Tibial nerve (tissue), 4 donors: ENCODE measurements around the gene GNB1L. TPM values are rescaled to one million over a fixed set of nuclear protein-coding genes. Genes with fewer than 3 reads are reported as not detected.

Experiments used
- DNase-seq, 2 donors: peaks; one replicate each; pipeline ENCODE4 v3.0.0-alpha.2; 2019; ENCODE audit warnings: low spot score in 2 of 2
- H3K27ac ChIP-seq, 4 donors: fragments of 200-600 bp; sonication (generic) in 3 of 4; one replicate each; pipeline ENCODE4 v1.5.1; 2017 to 2019; ENCODE audit warnings: mild to moderate bottlenecking in 1 of 4
- H3K27me3 ChIP-seq, 2 donors: fragments of 200-600 bp; sonication (generic) in 1 of 2; one replicate each; pipeline versions ENCODE4 v1.5.1 to v1.6.0; 2017 to 2019
- H3K36me3 ChIP-seq, 3 donors: fragments of 200-600 bp; sonication (generic); one replicate each; pipeline ENCODE4 v1.5.1; 2018 to 2019
- H3K4me1 ChIP-seq, 4 donors: fragments of 200-600 bp; sonication (generic) in 3 of 4; one replicate each; pipeline ENCODE4 v1.5.1; 2017 to 2019
- H3K4me3 ChIP-seq, 4 donors: fragments of 200-600 bp; sonication (generic) in 3 of 4; one replicate each; pipeline ENCODE4 v1.5.1; 2017 to 2019; ENCODE audit warnings: mild to moderate bottlenecking in 1 of 4, moderate library complexity in 1 of 4
- H3K9me3 ChIP-seq, 4 donors: fragments of 200-600 bp; sonication (generic) in 3 of 4; one replicate each; pipeline ENCODE4 v1.5.1; 2017 to 2019
- EP300 ChIP-seq, 2 donors: sonication (generic); formaldehyde crosslinking; IDR thresholded peaks; one replicate each; pipeline ENCODE4 v1.6.1; 2017; ENCODE audit warnings: antibody characterized with exemption in 2 of 2, mild to moderate bottlenecking in 1 of 2
- POLR2A ChIP-seq, 2 donors: fragments of 450-650 bp; IDR thresholded peaks; one replicate each; pipeline ENCODE4 v1.6.1; 2017; ENCODE audit warnings: antibody characterized with exemption in 2 of 2, mild to moderate bottlenecking in 2 of 2, moderate library complexity in 2 of 2
- WGBS, 2 donors: methylation state at CpG; one replicate each; pipeline ENCODE4 v1.1.5; 2018; 5-methylcytosine and 5-hydroxymethylcytosine counted together
- total RNA-seq, 4 donors: library from RNA; depleted of rRNA; stranded (reverse); fragments of >200 nt; gene quantifications; one replicate each; pipeline ENCODE4 v1.1.0, GENCODE V29; 2016
- TF ChIP-seq, protein P1 (sequence below), 5 experiments: fragments of 200-600 bp in 3 of 5; fragments of 450-650 bp in 2 of 5; sonication (generic) in 3 of 5; IDR thresholded peaks; one replicate each; pipeline ENCODE4 v1.5.1; 2016 to 2019; ENCODE audit warnings: antibody characterized with exemption in 5 of 5, mild to moderate bottlenecking in 3 of 5, moderate library complexity in 2 of 5

GNB1L gene
- total RNA-seq, 4 donors from 2014 or later: 2.9 to 8.1 (median 6.3) TPM

DNA sequence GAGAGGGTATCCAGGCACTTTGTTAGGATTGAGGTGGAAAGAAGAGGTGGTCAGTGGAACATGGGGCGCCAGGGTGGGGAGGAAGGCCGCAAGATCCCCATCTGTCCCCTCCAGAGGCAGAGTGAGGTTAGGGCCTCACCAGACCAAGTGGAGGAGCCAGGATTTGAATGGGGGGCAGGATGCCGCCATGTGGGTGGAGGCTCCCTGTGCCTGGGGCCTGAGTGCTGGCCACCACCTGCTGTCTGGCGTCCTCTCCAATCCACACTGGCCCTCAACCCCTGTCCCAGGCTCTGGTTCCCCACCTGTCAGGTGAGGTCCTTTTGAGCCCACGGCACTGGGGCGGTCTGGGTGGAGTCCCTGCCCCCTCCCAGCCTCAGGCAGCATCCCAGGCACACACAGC is 111.6 kb downstream of the GNB1L start:
- WGBS, 2 donors: 84 to 90% methylated on average over 6 of the region's 6 CpGs
- TF ChIP-seq POLR2A (IDR thresholded peaks at IDR 0.05) (no peak), EP300 (IDR thresholded peaks at IDR 0.05) (no peak)
- TF ChIP-seq, protein P1, sequence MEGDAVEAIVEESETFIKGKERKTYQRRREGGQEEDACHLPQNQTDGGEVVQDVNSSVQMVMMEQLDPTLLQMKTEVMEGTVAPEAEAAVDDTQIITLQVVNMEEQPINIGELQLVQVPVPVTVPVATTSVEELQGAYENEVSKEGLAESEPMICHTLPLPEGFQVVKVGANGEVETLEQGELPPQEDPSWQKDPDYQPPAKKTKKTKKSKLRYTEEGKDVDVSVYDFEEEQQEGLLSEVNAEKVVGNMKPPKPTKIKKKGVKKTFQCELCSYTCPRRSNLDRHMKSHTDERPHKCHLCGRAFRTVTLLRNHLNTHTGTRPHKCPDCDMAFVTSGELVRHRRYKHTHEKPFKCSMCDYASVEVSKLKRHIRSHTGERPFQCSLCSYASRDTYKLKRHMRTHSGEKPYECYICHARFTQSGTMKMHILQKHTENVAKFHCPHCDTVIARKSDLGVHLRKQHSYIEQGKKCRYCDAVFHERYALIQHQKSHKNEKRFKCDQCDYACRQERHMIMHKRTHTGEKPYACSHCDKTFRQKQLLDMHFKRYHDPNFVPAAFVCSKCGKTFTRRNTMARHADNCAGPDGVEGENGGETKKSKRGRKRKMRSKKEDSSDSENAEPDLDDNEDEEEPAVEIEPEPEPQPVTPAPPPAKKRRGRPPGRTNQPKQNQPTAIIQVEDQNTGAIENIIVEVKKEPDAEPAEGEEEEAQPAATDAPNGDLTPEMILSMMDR (IDR thresholded peaks at IDR 0.05): no peak
- Histone ChIP-seq H3K4me3 (no peak overlapping the region), H3K4me1 (peaks cover 0 to 6% (median 0%) of the 10 kb centered on the region in 4 donors), H3K9me3 (no peaks in the 10 kb centered on the region), H3K27me3 (peaks cover 0 to 10% of the 10 kb centered on the region in 2 donors), H3K36me3 (no peaks in the 10 kb centered on the region), H3K27ac (no peak overlapping the region)
- no peak for DNase-seq

DNA sequence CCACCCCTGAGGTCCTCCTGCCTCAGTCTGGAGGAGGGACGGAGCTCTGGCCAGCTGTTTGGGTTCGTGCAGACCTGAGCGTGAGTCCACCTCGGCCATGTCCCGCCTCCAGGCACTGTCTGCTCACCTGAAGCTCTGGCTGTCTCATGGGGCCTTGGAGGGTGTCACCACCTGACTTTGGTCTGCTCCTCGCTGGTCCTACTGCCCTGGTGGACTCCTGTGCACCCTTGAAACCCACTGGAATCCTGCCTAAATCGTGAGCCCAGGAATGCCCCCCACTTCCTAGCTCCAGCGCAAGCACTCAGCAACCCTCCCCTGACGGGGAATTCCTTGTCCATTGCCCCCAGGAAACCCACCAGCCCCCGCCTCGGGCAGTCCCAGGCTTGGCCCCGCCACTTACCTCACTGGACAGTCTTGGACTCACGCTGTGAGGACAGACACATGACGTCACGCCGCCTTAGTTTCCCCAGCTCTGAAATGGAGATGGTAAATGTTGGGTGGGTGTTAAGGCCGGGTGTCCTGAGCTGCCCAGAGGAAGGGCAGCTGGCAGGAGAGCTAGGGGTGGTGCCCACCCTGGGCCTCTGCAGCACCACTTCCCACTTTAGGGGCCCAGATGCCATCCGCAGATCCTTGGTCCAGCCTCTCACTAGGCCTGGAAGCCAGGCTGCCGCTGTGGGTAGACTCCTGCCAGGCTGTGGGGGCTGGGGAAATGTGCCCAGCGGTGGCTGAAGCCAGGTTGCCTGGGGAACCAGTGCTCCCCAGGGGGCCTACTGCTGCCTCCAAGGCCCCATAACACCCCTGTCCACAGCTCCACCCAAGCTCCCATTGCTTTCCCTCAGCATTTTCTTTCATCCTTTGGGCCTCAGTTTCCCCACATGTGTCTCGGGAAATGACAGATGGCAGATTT is 112.3 kb downstream of the GNB1L start:
- no peak for DNase-seq
- Histone ChIP-seq H3K4me3 (no peak overlapping the region), H3K9me3 (no peaks in the 10 kb centered on the region), H3K27ac (no peak overlapping the region), H3K36me3 (no peaks in the 10 kb centered on the region), H3K4me1 (peaks cover 0 to 7% (median 0%) of the 10 kb centered on the region in 4 donors), H3K27me3 (peaks cover 0 to 10% of the 10 kb centered on the region in 2 donors)
- 85 to 88% methylated on average over 19 of the region's 21 CpGs for WGBS, 2 donors
- TF ChIP-seq, protein P1 (IDR thresholded peaks at IDR 0.05): no peak
- TF ChIP-seq EP300 (IDR thresholded peaks at IDR 0.05): no peak
- TF ChIP-seq POLR2A (IDR thresholded peaks at IDR 0.05): no peak

DNA sequence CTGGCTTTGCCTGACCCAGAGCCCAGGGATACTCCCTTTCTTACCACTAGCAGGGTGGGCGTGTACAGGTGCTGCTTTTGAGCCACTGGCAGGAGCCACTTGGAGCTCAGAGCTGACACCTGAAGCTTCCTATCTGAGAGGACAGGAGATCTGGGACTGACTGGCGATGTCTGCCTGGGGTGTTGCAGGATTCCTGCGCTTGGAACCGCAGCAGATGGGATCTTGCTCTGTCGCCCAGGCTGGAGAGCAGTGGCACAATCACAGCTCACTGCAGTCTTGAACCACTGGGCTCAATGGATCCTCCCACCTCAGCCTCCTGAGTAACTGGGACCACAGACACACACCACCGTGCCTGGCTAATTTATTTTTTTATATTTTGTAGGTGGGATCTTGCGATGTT is 113.6 kb downstream of the GNB1L start:
- peaks cover 0 to 10% of the 10 kb centered on the region in 2 donors for H3K27me3 ChIP-seq
- H3K4me3 ChIP-seq: no peak overlapping the region
- no peak for TF ChIP-seq EP300 (IDR thresholded peaks at IDR 0.05)
- TF ChIP-seq, protein P1 (IDR thresholded peaks at IDR 0.05): no peak
- TF ChIP-seq POLR2A (IDR thresholded peaks at IDR 0.05): no peak
- peaks cover 0 to 7% (median 0%) of the 10 kb centered on the region in 4 donors for H3K4me1 ChIP-seq
- DNase-seq: no peak
- no peaks in the 10 kb centered on the region for H3K36me3 ChIP-seq
- H3K9me3 ChIP-seq: no peaks in the 10 kb centered on the region
- 90 to 93% methylated on average over 5 to 6 of the region's 7 CpGs for WGBS, 2 donors
- no peak overlapping the region for H3K27ac ChIP-seq

- Histone ChIP-seq H3K36me3 (no peaks in the 10 kb centered on the region), H3K4me3 (no peak overlapping the region), H3K27me3 (peaks cover 0 to 10% of the 10 kb centered on the region in 2 donors), H3K27ac (no peak overlapping the region), H3K9me3 (no peaks in the 10 kb centered on the region), H3K4me1 (peaks cover 0 to 7% (median 0%) of the 10 kb centered on the region in 4 donors)
- 82 to 85% methylated on average over 11 to 15 of the region's 15 CpGs for WGBS, 2 donors
- DNase-seq: no peak
- TF ChIP-seq, protein P1 (IDR thresholded peaks at IDR 0.05): no peak
- TF ChIP-seq POLR2A (IDR thresholded peaks at IDR 0.05): no peak
- no peak for TF ChIP-seq EP300 (IDR thresholded peaks at IDR 0.05)
Measured at GRCh38 chr22:19740586-19740985, 114.1 kb downstream of the GNB1L start.

DNA sequence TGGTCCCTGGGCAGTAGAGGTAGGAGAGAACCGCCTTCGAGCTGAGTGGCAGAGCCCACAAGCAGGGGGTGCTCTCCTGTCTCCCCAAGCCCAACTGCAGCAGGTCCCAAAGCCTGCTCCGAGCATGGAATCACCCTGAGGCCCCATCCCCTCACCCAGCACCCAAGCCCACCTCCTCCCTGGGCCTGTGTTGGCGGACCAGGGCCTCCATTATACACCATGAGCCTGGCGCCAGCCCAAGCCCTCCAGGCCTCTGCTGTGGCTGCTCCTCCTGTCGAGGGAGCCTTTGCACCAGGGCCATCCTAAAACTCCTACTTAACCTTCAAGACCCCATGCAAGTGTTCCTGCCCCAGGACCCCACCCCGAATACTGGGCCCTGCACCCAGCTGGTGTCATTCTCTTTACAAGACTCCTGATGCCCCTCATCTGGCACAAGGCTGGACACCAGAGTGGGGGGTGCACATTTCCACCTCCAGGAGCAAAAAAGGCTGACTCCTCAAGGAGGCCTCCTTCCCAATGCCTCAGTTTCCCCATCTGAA is 114.7 kb downstream of the GNB1L start:
- peaks cover 0 to 7% (median 0%) of the 10 kb centered on the region in 4 donors for H3K4me1 ChIP-seq
- no peak overlapping the region for H3K4me3 ChIP-seq
- WGBS, 2 donors: 78 to 96% methylated on average over 7 of the region's 7 CpGs
- TF ChIP-seq, protein P1 (IDR thresholded peaks at IDR 0.05): no peak
- TF ChIP-seq POLR2A (IDR thresholded peaks at IDR 0.05): no peak
- no peak for TF ChIP-seq EP300 (IDR thresholded peaks at IDR 0.05)
- no peaks in the 10 kb centered on the region for H3K36me3 ChIP-seq
- no peak overlapping the region for H3K27ac ChIP-seq
- H3K9me3 ChIP-seq: no peaks in the 10 kb centered on the region
- H3K27me3 ChIP-seq: peaks cover 0 to 10% of the 10 kb centered on the region in 2 donors
- no peak for DNase-seq
